A549 (cell line): ENCODE data around the gene SIGLEC9. TPM values are rescaled to one million over a fixed set of nuclear protein-coding genes. Genes with fewer than 3 reads are reported as not detected.
A peak's percentile ranks its signal among the peaks of the same experiment; 100 is the strongest.

Experiments used
- ATAC-seq, 2 experiments: fragments of 200-7000 bp in 1 of 2; fragments of >200 bp in 1 of 2; cut with Nextera tagmentation in 1 of 2; cut with Tn5 transposase in 1 of 2; 3 replicates each; pipeline versions ENCODE4 v1.8.0 to v1.9.1; 2018 to 2020; ENCODE audit warnings: mild to moderate bottlenecking in 1 of 2, moderate library complexity in 1 of 2
- CTCF ChIA-PET: fragments of 300-600 bp; sonication (Branson Sonifier 250); formaldehyde crosslinking; extraction: SDS; loops from one replicate; lab custom pipeline; 2021; ENCODE audit warnings: antibody characterized with exemption, inconsistent platforms; lab: Yijun Ruan, JAX
- POLR2A ChIA-PET: fragments of 350-600 bp; formaldehyde crosslinking; extraction: SDS; loops from one replicate; lab custom pipeline; 2021; ENCODE audit warnings: antibody characterized with exemption, inconsistent platforms; lab: Yijun Ruan, JAX
- DNase-seq, 2 experiments: peaks; one replicate each; pipeline versions ENCODE4 v3.0.0 to v3.0.0-alpha.2; 2011 to 2016; ENCODE audit warnings: low read depth in 1 of 2, low spot score in 1 of 2
- FAIRE-seq: peaks from 2 replicates; lab custom pipeline; 2011; peaks lifted over from hg19 to GRCh38; lab: Jason Lieb, UNC
- H3K27ac ChIP-seq, 2 experiments: fragments of >200 bp; sonication (Bioruptor Twin); formaldehyde crosslinking; 3 replicates each; pipeline ENCODE4 v1.5.1; 2016 to 2017
- H3K4me1 ChIP-seq: fragments of >200 bp; sonication (Bioruptor Twin); formaldehyde crosslinking; 3 replicates; pipeline ENCODE4 v1.6.1; 2016
- H3K4me2 ChIP-seq: fragments of >200 bp; sonication (Bioruptor Twin); formaldehyde crosslinking; 3 replicates; pipeline ENCODE4 v1.6.1; 2016
- H3K4me3 ChIP-seq: fragments of >200 bp; sonication (Bioruptor Twin); formaldehyde crosslinking; 3 replicates; pipeline ENCODE4 v1.5.1; 2016
- H3K9me3 ChIP-seq: fragments of >200 bp; sonication (Bioruptor Twin); formaldehyde crosslinking; 3 replicates; pipeline ENCODE4 v1.6.1; 2016
- BHLHE40 ChIP-seq: IDR thresholded peaks from 2 replicates; pipeline ENCODE4 v1.6.1; 2012; ENCODE audit warnings: low read depth, low read length, inconsistent platforms
- CBX8 ChIP-seq: fragments of 200-600 bp; sonication (generic); IDR thresholded peaks from 2 replicates; pipeline ENCODE4 v1.6.1; 2016
- CHD4 ChIP-seq: fragments of 200-600 bp; sonication (generic); IDR thresholded peaks from 2 replicates; pipeline ENCODE4 v1.6.1; 2016; ENCODE audit warnings: antibody characterized with exemption, mild to moderate bottlenecking, borderline replicate concordance
- EHF ChIP-seq: fragments of 250-450 bp; sonication (Bioruptor Pico); IDR thresholded peaks from 2 replicates; pipeline ENCODE4 v1.5.0; 2020; ENCODE audit warnings: mild to moderate bottlenecking
- EHMT2 ChIP-seq: fragments of 200-600 bp; sonication (generic); IDR thresholded peaks from 2 replicates; pipeline ENCODE4 v1.6.1; 2016; ENCODE audit warnings: antibody characterized with exemption, low read depth, mild to moderate bottlenecking, moderate library complexity
- EP300 ChIP-seq, 2 experiments: fragments of >200 bp; sonication (Bioruptor Twin); formaldehyde crosslinking; IDR thresholded peaks; 2 replicates in 1 of 2; 3 replicates in 1 of 2; pipeline ENCODE4 v1.6.1; 2016 to 2017
- ESRRA ChIP-seq: fragments of 150-350 bp; IDR thresholded peaks from 2 replicates; pipeline ENCODE4 v1.6.1; 2014; ENCODE audit warnings: mild to moderate bottlenecking, low read length, borderline replicate concordance
- GATA3 ChIP-seq: IDR thresholded peaks from 2 replicates; pipeline ENCODE4 v1.6.1; 2012; ENCODE audit warnings: borderline replicate concordance
- HDAC2 ChIP-seq: fragments of 200-600 bp; sonication (generic); IDR thresholded peaks from 2 replicates; pipeline ENCODE4 v1.6.1; 2016
- JUNB ChIP-seq: fragments of >200 bp; sonication (Bioruptor Twin); formaldehyde crosslinking; IDR thresholded peaks from 2 replicates; pipeline ENCODE4 v1.6.1; 2016
- MAZ ChIP-seq: fragments of 150-350 bp; IDR thresholded peaks from 2 replicates; pipeline ENCODE4 v1.6.1; 2014; ENCODE audit warnings: antibody characterized with exemption, low read depth, low read length, borderline replicate concordance
- NR3C1 ChIP-seq: fragments of >200 bp; sonication (Bioruptor Twin); formaldehyde crosslinking; IDR thresholded peaks from 3 replicates; pipeline ENCODE4 v1.6.1; 2017
- POLR2AphosphoS2 ChIP-seq: conservative IDR thresholded peaks from 2 replicates; pipeline ENCODE4 v1.6.1; 2012; ENCODE audit warnings: low read length, improper control_type of control experiment, inconsistent platforms
- RAD21 ChIP-seq, 2 experiments: fragments of >200 bp in 1 of 2; sonication (Bioruptor Twin) in 1 of 2; formaldehyde crosslinking in 1 of 2; IDR thresholded peaks in 1 of 2; conservative IDR thresholded peaks in 1 of 2; 2 replicates in 1 of 2; 3 replicates in 1 of 2; pipeline ENCODE4 v1.6.1; 2012 to 2018; ENCODE audit warnings: inconsistent platforms in 1 of 2
- RARB ChIP-seq: fragments of 250-450 bp; sonication (Bioruptor Pico); IDR thresholded peaks from 2 replicates; pipeline ENCODE4 v1.8.0; 2021; ENCODE audit warnings: mild to moderate bottlenecking, moderate library complexity
- RFX5 ChIP-seq: fragments of 450-650 bp; IDR thresholded peaks from 2 replicates; pipeline ENCODE4 v1.7.1; 2014; ENCODE audit warnings: antibody characterized with exemption, mild to moderate bottlenecking, moderate library complexity
- ZFP36 ChIP-seq: fragments of 450-650 bp; IDR thresholded peaks from 2 replicates; pipeline ENCODE4 v1.6.1; 2014; ENCODE audit warnings: borderline replicate concordance; ENCODE audit not compliant: partially characterized antibody
- ZNF302 ChIP-seq: fragments of 250-450 bp; sonication (Bioruptor Pico); IDR thresholded peaks from 2 replicates; pipeline ENCODE4 v1.9.0; 2021; ENCODE audit warnings: inconsistent platforms, mild to moderate bottlenecking, moderate library complexity
- ZSCAN20 ChIP-seq: fragments of 250-450 bp; sonication (Bioruptor Pico); IDR thresholded peaks from 2 replicates; pipeline ENCODE4 v1.8.0; 2022; ENCODE audit warnings: mild to moderate bottlenecking, moderate library complexity
- whole genome bisulfite sequencing: methylation state at CpG from one replicate; pipeline ENCODE4 v1.1.6; 2017; ENCODE audit errors: missing lambda C conversion rate; 5-methylcytosine and 5-hydroxymethylcytosine counted together
- polyA plus RNA-seq, 4 experiments: library from polyadenylated mRNA; depleted of rRNA in 3 of 4; stranded (reverse); fragments of >200 nt; fragmentation: RNase III in 1 of 4; extraction: RNeasy Plus Mini Kit Qiagen cat#74134 plus additional on column Dnase treatment in 1 of 4; gene quantifications; 2 replicates in 3 of 4; 3 replicates in 1 of 4; pipeline ENCODE4 v1.2.3, GENCODE V29; 2011 to 2017
- TF ChIP-seq, protein P1 (sequence below): fragments of 150-350 bp; IDR thresholded peaks from 2 replicates; pipeline ENCODE4 v1.6.1; 2014; ENCODE audit warnings: low read depth, mild to moderate bottlenecking, low read length
- TF ChIP-seq, protein P2 (sequence below): fragments of 250-450 bp; sonication (Bioruptor Pico); IDR thresholded peaks from 2 replicates; pipeline ENCODE4 v1.5.0; 2021; ENCODE audit warnings: mild to moderate bottlenecking, moderate library complexity, borderline replicate concordance

SIGLEC9 gene
- polyA plus RNA-seq, 2 of the 4 experiments (the other 2 are of a cell fraction), result not detected

DNA sequence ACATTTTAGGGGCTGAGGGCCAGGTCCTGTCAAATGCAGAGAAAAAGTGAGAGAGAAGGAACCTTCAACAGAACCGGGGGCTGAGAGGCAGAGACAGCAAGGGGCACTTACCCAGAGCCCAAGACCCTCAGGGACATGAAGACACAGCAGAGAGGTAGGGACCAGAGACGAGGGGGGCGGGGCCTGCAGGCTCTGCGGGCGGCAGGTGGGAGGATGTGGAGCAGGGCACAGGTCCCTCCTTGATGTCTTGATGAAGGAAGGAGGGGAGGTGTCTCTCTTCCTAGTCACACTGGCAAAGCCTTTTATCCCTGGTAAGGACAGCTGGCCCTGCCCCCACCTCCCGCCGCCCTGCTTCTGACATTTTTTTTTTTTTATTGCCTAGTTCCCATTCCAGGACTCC is 42.1 kb upstream of the SIGLEC9 start, which contains the start of gene KLK14:
Gene KLK14, minus strand, starts transcription at position 277 of the 400 bp plus-strand sequence. Its CDS starts 273 bp downstream, at position 4.
- no peak for TF ChIP-seq EHF (CRISPR knock-in tag)
- no peak for TF ChIP-seq POLR2AphosphoS2
- no peak for TF ChIP-seq EHMT2
- TF ChIP-seq RAD21 (conservative IDR thresholded peaks at IDR 0.05 in 1 of 2, IDR thresholded peaks at IDR 0.05 in 1 of 2), result no peak
- no peak for TF ChIP-seq ZSCAN20 (CRISPR knock-in tag)
- TF ChIP-seq GATA3, result no peak
- TF ChIP-seq ZNF302 (CRISPR knock-in tag), result no peak
- no peak for TF ChIP-seq CBX8
- TF ChIP-seq, all 56 proteins: peak for 0
- POLR2A ChIA-PET, result no interaction called here

GRCh38 chr19:51083181-51083580 is 41.5 kb upstream of the SIGLEC9 start:
- no peak overlapping the region for H3K27ac ChIP-seq
- no peak overlapping the region for H3K4me2 ChIP-seq
- POLR2A ChIA-PET, result no interaction called here
- ATAC-seq (peak in 1 of 2 experiments; percentile 16; a peak in 1 of 6 replicates), DNase-seq (no peak), FAIRE-seq (no peak)
- TF ChIP-seq ZFP36 (no peak), POLR2AphosphoS2 (no peak), CHD4 (no peak), HDAC2 (no peak), EP300 (IDR thresholded peaks at IDR 0.05) (no peak), NR3C1 (no peak), RFX5 (no peak), MAZ (no peak), ESRRA (no peak), JUNB (no peak), RARB (CRISPR knock-in tag) (no peak)
- TF ChIP-seq, protein P1, sequence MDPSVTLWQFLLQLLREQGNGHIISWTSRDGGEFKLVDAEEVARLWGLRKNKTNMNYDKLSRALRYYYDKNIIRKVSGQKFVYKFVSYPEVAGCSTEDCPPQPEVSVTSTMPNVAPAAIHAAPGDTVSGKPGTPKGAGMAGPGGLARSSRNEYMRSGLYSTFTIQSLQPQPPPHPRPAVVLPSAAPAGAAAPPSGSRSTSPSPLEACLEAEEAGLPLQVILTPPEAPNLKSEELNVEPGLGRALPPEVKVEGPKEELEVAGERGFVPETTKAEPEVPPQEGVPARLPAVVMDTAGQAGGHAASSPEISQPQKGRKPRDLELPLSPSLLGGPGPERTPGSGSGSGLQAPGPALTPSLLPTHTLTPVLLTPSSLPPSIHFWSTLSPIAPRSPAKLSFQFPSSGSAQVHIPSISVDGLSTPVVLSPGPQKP, result no peak
- WGBS, result 2% methylated on average over 3 of the region's 4 CpGs
- CTCF ChIA-PET, result interaction anchor here (0.5 kb wide), 1 partner anchor 35 kb away, joined by 4 read pairs; no protein-coding TSS in a partner anchor
- no peaks in the 10 kb centered on the region for H3K9me3 ChIP-seq
- H3K4me1 ChIP-seq, result no peaks in the 10 kb centered on the region
- no peak overlapping the region for H3K4me3 ChIP-seq

More for the DNA sequence above, 42.1 kb upstream of the SIGLEC9 start, which contains the start of gene KLK14:
- Histone ChIP-seq H3K9me3 (no peaks in the 10 kb centered on the region), H3K4me1 (no peaks in the 10 kb centered on the region), H3K27ac (no peak within 1 kb of the TSS), H3K4me2 (no peak within 1 kb of the TSS), H3K4me3 (no peak within 1 kb of the TSS)
- DNase-seq (no peak), ATAC-seq (no peak), FAIRE-seq (no peak)
- WGBS, result 31% methylated on average over 7 of the region's 7 CpGs
- CTCF ChIA-PET, result no interaction called here

GRCh38 chr19:51083783-51084182 is 40.9 kb upstream of the SIGLEC9 start:
- FAIRE-seq, result no peak
- H3K9me3 ChIP-seq, result no peaks in the 10 kb centered on the region
- TF ChIP-seq MAZ, result no peak
- TF ChIP-seq, protein P2, sequence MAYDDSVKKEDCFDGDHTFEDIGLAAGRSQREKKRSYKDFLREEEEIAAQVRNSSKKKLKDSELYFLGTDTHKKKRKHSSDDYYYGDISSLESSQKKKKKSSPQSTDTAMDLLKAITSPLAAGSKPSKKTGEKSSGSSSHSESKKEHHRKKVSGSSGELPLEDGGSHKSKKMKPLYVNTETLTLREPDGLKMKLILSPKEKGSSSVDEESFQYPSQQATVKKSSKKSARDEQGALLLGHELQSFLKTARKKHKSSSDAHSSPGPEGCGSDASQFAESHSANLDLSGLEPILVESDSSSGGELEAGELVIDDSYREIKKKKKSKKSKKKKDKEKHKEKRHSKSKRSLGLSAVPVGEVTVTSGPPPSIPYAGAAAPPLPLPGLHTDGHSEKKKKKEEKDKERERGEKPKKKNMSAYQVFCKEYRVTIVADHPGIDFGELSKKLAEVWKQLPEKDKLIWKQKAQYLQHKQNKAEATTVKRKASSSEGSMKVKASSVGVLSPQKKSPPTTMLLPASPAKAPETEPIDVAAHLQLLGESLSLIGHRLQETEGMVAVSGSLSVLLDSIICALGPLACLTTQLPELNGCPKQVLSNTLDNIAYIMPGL, result no peak
- no peak for TF ChIP-seq BHLHE40
- CTCF ChIA-PET, result interaction anchor here (4.1 kb wide), 1 partner anchor 11 kb away, joined by 30 read pairs; no protein-coding TSS in a partner anchor
- POLR2A ChIA-PET, result no interaction called here
- H3K4me3 ChIP-seq, result no peak overlapping the region
- no peak overlapping the region for H3K27ac ChIP-seq
- no peak overlapping the region for H3K4me2 ChIP-seq
- H3K4me1 ChIP-seq, result no peaks in the 10 kb centered on the region
- peak; percentile 12 to 43; a peak in 1 of 6 replicates for ATAC-seq
- DNase-seq, result no peak
- 50% methylated on average over 14 of the region's 14 CpGs for WGBS
